ENCODE data around the gene PANK2.
A peak's percentile ranks its signal among the peaks of the same experiment; 100 is the strongest.
"Not testable (repeated sequence)": the region's sequence is repeated elsewhere in the genome, so short reads cannot be mapped to it uniquely, and the experiment has no call there.

Gene PANK2

DNA sequence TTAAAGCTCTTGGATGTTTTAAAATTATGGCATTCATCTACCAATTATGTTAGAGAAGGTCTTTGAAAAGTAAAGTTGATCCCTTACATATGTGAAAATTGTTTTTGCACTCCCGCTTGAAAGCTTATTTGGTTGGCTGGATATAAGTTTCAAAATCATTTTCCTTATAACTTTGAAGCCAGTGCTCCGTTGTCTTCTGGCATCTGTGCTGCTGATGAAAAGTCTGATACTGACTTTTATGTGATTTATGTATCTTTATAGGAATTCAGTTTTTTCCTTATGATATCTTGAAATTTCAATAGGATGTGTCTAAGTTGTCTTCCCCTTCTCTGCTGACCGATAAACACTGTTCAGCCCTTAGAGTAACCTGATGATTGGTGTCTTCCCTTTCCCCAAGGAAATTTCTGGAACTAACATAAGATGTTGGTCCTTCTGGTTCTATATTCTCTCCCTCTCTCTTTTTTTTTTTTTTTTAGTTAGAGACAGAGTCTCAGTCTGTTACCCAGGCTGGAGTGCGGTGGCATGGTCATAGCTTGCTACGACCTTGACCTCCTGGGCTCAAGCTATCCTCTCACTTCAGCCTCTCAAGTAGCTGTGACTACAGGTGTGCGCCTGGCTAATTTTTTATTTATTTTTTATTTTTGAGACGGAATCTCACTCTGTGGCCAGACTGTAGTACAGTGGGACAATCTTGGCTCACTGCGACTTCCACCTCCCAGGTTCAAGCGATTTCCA lies 12.7 kb downstream of the PANK2 start:
- no peak for DNase-seq

DNA sequence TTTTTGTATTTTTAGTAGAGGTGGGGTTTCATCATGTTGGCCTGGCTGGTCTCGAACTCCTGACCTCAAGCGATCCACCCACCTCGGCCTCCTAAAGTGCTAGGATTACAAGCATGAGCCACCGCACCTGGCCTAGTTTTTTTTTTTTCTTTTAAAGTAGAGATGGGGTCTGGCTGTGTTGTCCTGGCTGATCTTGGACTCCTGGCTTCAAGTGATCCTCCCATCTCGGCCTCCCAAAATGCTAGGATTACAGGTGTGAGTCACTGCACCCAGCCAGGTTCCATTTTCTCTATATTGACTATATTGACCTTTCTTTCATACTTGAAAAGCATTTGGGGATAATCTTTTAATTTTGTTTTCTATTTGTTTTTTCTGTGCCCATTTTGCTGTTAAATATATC lies 13.3 kb downstream of the PANK2 start:
- no peak for DNase-seq

DNA sequence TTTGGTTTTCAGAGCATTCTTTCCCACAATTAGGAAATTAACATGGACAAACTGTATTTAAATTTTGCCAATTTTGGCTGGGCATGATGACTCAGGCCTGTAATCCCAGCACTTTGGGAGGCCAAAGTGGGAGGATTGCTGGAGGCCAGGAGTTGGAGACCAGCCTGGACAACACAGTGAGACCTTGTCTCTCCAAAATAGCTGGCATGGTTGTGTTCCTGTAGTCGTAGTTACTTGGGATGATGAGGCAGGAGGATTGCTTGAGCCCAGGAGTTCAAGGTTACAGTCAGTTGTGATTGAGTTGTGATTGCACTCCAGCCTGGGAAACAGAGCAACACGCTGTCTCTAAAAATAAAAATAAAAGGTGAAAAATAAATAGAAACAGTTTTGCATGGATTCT lies 15.0 kb downstream of the PANK2 start:
- no peak for DNase-seq

DNA sequence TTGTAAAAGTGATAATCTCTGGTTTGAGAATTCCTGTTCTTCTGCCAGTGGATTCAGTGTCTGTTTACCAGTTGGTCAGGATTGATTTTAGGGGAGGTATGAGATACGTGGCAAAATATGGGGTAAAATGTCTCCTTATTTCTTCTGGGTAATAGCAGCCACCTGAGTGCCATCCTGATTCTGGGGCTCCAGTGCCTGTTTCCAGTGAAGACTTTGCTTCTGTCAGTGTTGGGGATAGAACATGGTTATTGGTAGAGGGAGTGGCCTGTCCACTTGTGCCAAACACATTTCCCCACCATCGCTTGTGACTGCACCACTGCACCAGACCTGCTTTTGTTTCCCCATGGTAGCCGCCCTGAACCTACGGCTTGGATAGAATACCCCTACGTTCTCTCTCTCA lies 15.7 kb downstream of the PANK2 start:
- DNase-seq = no peak

DNA sequence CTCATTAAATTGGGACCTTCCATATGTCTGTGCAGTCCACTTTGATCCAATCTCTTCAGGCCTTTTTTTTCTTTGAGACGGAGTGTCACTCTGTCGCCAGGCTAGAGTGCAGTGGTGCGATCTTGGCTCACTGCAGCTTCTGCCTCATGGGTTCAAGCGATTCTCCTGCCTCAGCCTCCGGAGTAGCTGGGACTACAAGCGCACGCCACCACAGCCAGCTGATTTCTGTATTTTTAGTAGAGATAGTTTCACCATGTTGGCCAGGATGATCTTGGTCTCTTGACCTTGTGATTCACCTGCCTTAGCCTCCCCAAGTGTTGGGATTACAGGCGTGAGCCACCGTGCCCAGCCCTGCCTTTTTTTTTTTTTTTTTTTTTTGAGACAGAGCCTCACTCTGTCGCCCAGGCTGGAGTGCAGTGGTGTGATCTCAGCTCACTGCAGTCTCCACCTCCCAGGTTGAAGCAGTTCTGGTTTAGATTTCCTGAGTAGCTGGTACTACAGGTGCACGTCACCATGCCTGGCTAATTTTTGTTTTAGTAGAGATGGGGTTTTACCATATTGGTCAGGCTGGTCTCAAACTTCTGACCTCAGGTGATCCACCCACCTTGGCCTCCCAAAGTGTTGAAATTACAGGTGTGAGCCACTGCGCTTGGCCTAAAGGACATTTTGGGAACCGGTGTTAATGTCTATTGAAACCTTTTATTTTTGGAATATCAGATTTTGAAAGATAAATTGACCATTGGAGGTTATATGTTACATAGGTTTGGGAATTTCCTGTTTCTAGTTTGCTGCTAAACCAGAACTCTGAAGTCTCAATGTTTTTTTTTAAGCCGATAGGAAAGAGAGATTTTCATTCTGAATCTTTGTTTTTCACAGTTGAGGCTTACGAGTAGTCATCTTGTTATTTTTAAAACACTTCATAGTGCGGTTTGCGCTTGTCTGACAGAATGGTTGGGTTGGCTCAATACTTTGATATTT lies 17.8 kb downstream of the PANK2 start:
- DNase-seq = not testable (repeated sequence)

DNA sequence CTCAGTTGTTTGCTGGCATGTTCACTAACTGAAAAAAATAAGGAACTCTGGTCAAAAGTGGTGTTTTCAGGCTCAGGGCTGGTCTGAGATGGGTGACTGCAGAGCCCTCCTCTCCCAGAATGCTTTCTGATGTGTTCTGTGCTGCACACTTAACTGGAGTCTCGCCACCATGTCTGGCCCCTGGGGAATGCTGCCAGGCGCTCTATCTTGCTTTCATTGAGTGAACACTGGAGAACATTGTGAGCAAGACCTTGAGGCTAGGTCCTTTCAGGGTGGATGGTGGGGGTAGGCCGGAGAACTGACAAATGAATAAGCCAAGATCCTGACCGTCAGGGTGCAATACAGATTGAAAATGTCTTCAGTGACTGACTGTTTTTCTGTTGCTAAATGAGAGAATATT lies 19.5 kb downstream of the PANK2 start:
- no peak for DNase-seq

DNA sequence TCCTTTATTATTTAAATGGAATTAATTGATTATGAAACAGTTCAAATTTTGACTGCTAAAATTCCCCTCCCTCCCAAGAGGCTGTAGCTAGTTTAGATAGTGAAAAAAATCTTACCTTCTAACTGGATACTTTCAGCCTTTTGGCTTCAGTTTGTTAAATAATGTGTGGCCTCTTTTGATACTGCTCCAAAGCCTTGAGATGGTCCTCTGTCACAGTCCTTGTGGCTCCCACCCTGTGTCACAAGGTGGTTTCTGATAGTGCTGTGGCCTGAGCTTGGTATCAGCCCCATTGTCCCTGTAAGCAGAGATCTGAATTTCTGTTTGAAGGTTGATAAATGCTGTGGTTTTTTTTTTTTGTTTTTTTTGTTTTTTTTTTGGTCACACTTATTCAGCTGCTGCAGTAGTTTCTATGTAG lies 20.8 kb downstream of the PANK2 start:
- no peak for DNase-seq

DNA sequence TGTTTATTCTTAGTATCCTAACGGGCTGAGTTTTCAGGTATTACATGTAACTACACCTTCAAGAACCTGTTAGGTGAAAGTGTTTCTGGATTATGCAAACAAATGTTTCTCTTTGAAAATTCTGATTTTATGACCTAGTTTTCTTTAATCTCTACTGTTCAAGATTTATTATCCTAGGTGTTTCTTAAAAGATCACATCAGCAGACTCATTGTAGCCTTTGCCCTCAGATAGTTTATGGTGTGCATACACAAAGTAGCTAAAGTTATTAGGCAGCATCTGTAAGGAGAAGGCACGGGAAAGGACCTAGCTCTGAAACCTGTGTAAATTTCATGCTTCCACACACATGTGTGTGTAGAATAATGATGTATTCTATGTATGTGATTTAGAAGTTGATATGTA lies 21.7 kb downstream of the PANK2 start:
- DNase-seq = no peak

DNA sequence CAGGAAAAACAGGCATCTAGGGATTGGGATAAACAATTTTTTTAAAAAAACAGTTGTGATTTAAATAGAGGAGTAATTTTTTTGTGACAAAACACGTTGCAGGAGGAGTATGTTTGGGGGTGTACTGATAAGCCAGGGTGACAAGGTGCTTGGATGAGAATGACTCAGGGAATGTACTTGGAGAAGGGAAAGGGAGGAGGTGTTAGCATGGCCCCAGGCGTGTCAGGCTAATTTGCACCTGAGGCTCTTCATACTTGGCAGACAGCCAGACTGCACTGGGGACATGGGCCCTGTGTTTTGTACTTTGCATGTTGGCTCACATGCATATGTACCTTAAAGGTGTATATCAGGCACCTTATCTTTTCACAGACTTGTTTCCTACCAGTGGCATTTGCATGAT lies 22.8 kb downstream of the PANK2 start:
- DNase-seq = no peak

DNA sequence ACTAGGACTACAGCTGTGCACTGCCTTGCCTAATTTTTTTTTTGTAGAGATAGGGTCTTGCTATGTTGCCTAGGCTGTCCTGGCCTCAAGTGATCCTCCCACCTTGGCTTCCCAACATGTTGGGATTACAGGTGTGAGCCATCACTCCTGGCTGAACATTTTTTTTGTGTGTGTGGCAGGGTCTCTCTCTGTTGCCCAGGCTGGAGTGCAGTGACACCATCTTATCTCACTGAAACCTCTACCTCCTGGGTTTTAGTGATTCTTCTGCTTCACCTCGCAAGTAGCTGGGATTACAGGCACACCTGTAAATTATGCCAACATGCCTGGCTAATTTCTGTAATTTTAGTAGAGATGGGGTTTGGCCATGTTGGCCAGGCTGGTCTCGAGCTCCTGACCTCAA lies 25.3 kb downstream of the PANK2 start:
- no peak for DNase-seq

DNA sequence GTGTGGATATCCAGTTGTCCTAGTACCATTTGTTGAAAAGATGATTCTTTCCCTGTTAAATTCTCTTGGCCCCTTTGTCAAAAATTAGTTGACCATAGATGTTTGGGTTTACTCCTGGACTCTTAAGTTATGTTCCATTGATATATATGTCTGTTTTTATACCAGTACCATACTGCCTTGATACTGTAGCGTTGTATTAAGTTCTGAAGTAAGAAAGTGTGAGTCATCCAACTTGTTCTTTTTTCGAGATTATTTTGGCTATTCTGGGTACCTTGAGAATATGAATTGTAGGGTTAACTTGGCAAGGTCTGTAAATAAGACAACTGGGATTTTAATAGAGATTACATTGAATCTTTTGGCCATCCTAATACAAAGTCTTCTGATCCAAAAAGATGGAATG lies 26.5 kb downstream of the PANK2 start:
- no peak for DNase-seq

DNA sequence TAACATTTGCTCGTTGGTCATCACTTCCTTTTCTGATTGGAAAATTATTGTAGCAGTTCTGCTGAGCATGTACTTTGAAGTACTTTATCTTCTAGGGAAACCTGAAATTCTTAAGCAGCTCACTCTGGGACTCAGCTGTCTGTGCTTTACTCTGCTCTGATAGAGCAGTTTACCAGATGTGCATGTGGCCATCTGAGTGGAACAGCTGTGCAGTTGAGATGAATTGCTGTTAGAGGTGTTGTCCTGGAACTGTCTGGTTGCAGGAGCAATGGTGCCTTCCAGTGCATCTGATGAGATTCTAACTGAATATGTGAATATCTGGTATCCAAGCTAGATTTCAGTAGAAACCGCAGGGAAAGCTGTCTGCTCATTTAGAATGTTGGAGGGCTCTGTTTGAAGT lies 27.2 kb downstream of the PANK2 start:
- DNase-seq = no peak

DNA sequence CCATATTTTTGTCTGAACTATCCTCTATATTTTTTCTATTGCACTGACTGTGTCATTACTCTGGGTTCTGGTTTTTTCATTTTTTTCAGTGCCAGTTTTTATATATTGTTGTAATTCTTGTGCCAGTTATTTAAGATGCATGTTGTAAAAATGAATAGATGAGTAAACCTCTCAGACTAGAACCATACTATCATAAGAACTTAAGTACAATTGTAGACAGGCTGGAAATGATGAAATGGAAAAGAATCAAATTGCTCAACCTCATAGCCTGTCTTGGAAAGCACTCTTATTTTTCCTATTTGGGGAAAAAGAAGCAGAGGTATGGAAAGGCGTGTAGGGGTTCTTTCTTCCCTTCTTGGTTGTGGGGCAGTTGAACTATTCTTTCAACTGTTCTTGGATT lies 30.2 kb downstream of the PANK2 start:
- DNase-seq = no peak

DNA sequence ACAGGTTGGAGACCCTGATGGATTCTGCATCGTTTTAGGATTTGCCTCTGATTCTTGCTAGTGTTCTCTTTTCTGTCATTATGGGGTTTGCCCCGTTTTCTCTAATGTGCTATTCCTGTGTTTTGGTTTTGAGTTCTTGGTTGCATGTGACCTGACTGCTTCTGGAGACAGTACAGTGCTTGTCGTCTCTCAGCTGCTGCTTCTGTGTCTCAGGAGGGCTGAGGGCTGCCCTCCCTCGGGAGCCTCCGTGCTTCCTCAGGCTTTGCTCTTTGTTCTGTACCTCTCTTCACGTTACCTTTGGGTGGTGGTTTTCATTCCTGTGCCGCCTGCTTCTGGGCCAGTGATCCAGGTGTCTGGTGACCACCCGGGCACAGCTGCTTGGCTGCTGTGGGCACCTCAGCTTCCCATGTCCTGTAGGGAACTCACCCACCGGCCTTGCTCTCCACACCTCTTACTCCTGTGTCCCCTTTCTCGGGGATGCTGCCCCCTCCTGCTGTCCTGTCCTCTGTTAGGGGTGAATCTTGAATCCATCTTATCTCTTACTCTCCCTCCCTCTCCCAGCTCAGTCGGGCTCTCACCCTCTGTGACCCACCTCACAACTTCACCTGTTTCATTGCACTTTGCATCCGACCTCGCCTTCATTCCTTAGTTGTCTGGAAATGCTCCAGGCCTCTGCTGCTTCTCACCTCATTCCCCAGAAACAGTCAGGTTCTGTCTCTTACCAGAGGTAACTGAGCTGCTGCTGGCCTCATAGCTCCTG lies 33.2 kb downstream of the PANK2 start:
- DNase-seq = no peak

DNA sequence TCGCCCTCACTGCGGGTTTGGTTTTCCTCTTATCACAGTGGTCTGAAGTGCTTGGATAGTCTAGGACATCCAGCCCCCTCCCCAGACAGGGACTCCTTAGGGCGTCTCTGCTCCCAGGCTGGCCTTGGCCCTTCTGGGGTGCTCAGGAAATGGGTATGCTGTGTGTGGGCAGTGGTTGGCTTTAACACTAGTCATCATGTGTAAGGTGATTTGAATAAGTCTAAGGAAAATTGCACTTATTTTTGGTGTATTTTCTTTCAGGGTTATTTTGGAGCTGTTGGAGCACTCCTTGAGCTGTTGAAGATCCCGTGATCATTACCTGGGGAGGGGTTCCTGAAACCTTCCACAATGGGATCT lies 33.8 kb downstream of the PANK2 start:
- no peak for DNase-seq

DNA sequence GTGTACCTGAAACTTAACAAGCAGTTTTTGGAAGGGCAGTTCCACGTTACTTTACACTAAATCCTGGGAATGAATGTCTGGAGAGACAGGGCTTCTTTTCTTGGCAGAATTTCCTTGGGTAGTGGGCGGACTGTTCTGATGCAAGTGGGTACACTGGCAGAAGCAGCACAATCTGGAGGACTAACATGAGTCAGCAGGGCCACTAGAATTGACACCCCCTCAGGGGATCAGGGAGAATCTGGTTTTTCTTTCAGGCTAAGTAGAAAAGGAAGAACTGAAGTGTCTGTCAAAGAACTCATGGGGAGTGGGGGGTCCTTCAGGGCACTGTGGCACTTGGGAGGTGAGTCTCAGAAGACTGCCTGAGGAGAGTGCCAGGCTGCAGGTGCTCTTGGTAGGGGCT lies 34.6 kb downstream of the PANK2 start:
- DNase-seq = no peak

DNA sequence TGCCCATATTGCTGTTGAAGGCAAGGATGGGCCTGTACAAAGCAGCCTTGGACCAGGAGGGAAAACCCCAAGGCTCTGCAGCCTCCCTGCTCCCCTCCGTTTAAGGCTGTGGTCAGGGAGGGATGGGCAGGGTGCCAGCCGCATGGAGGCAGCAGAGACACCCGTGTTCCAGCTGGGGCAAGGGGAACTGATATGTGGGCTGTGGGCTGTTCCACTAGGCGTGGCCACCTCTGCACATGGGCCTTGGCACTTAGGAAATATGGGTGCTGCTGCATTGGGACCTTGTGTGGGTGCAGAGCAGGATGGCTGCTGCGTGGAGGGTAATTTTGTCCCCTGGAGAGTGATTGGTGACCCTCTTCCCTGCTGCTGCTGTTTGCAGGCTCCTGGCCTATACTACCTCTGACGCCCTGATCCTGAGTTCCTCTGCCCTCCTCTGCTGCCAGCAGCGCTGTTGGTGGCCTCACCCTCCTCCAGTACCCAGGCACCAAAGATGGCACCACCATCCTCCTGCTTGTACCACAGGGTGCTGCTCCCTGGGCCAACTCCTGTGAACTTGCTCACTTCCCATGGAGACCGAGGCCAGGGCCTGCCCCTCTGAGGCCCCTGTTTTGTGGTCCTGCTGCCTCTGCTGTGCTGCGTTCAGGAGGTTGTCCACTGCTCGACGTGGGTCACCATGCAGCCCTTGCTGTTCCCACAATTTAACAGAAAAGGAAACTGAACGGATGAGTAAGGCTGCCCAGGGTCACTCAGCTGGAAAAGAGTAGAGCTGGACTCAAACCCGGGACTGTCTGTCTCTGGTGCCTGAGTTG lies 35.3 kb downstream of the PANK2 start:
- no peak for DNase-seq

DNA sequence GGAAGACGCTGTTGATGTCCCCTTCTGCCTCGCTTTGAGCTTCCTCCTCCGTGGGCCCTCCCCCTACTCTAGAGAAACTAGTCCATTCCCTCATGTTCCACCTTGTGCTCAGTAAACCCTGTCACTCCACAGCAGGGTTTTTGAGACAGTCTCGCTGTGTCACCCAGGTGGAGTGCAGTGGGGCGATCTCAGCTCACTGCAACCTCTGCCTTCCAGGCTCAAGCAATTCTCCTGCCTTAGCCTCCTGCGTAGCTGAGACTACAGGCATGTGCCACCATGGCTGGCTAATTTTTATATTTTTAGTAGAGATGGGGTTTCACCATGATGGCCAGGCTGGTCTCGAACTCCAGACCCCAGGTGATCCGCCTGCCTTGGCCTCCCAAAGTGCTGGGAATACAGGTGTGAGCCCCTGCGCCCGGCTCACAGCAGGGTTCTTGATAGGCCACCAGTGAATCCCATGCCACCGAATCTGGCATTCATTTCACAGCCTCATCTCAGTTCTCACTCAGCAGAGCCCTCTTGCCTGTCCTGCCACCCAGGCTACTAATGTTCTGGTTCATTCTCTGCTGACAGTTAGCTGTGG lies 36.0 kb downstream of the PANK2 start:
- DNase-seq = no peak

DNA sequence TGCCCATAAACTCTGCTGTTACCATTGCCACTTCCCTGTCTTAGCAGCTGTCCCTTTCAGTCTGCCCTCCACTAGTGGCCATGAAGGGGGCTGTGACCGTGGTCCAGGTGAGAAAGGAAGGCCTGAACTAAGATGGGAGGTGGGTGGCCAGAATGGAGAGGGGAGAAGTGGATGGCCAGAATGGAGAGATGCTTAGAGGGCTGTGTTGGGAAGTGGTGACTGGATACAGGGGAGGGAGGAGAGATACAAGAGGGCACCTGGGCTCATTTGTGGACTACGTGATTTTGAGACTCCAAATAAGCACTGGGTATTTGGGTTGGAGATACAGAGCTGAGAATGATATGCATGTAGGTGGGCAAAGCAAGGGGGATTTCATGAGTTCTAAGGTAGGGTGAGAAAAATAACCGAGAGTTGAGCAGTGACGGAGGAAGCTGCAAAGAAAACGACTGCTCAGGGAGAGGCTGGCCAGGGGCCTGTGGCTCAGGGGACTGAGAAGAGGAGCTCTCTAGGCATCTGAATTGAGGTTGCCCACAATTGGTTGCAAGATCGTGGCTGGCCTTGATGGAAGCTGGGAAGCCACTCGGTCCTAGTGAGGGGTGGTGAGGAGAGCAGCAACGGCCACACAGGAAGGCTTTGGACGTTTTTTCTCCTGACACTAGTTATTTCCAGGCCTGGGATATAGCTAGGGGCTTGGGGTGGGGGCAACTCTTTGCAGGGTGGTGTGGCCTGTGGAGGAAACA lies 36.9 kb downstream of the PANK2 start:
- DNase-seq = no peak

DNA sequence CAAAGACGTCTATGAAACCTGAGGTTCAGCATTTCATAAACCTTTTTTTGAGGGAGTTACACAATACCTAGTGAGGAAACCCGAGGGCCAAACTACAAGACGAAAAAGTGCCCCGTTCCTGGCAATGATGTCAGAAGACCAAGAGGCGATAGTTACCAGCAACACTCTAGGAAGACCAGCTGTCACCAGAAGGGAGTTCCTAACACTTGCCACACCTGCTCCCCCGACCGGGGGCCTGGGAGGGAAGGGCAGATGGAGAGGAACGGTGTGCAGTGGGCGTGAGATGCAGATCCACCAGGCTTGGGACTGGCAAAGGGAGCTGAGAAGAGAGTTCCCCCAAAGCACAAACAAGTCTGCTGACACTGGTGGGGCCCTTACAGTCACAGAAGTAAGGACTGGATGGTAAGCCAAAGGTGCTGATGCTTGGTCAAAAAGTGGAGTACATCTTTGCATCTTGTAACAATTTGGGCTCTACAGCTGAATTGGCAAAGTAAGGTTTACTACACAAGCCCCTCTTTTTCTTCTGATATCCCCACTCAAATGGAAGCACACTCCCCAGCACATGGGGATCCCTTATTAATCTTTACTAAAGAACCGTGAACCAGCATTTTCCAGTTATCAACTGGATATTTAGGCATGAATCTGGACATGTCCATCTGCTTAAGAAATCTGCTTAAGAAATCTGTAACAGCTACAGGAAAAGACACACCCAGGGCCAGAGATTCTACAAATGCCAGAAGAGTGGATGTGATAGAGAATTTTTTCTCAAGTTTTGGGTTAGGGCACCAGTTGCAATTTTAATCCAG lies 38.5 kb downstream of the PANK2 start:
- DNase-seq = peak in 1 of 2 experiments; percentile 11

DNA sequence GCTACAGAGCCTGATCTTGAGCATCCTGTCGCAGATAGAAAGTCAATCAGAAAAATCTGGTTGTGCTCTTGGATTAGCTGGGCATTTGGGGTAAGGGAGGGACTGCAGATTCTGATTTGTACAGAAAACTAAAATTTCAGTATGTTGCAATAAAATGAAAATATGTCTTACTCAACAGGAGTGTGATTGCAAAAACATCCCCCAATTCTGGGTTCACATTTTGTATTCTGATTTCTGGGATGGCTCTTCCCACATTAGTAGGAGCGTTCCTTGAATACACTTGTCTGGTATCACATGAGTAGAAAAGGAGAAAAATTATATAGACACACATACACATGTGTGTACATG lies 40.5 kb downstream of the PANK2 start:
- no peak for DNase-seq
